Neural progenitor cell (in vitro differentiated cells): ENCODE measurements around the gene MAN1A2.

ENCODE experiments used
- CTCF ChIP-seq: fragments of 200-600 bp; sonication (generic); IDR thresholded peaks from 2 replicates; pipeline ENCODE4 v1.5.1; 2017; ENCODE audit warnings: antibody characterized with exemption, mild to moderate bottlenecking
- EZH2 ChIP-seq: fragments of 200-600 bp; sonication (generic); IDR thresholded peaks from 2 replicates; pipeline ENCODE4 v1.6.1; 2017; ENCODE audit warnings: antibody characterized with exemption, mild to moderate bottlenecking, moderate library complexity
- EZH2phosphoT487 ChIP-seq: fragments of 200-600 bp; sonication (generic); IDR thresholded peaks from 2 replicates; pipeline ENCODE4 v1.6.1; 2017; ENCODE audit warnings: antibody characterized with exemption

GRCh38 chr1:117556341-117556740 lies 189.1 kb downstream of the MAN1A2 start:
- TF ChIP-seq CTCF (no peak), EZH2 (no peak), EZH2phosphoT487 (no peak)
